Keratinocyte (primary cell): Measurements from ENCODE around the gene SAMD14. TPM values are rescaled to one million over a fixed set of nuclear protein-coding genes. Genes with fewer than 3 reads are reported as not detected.

ENCODE experiments used
- DNase-seq: peaks from one replicate; pipeline ENCODE4 v3.0.0-alpha.2; 2011; ENCODE audit warnings: low read depth, missing footprints, low spot score
- FAIRE-seq: peaks from 2 replicates; lab custom pipeline; 2011; peaks lifted over from hg19 to GRCh38; lab: Jason Lieb, UNC
- H2AFZ ChIP-seq: 2 replicates; pipeline ENCODE4 v1.6.0; 2012; ENCODE audit warnings: low read length, control low read depth, inconsistent platforms; ENCODE audit not compliant: control insufficient read depth
- H3K27ac ChIP-seq: 2 replicates; pipeline ENCODE4 v1.5.1; 2011; ENCODE audit warnings: low read length; ENCODE audit not compliant: control insufficient read depth, insufficient read depth
- H3K27me3 ChIP-seq: 3 replicates; pipeline ENCODE4 v1.6.0; 2011; ENCODE audit warnings: low read length; ENCODE audit not compliant: control insufficient read depth, insufficient read depth; ENCODE audit errors: extremely low read depth
- H3K36me3 ChIP-seq, 2 experiments: 2 replicates in 1 of 2; 3 replicates in 1 of 2; pipeline ENCODE4 v1.5.1; 2011; ENCODE audit warnings: low read length in 2 of 2, mild to moderate bottlenecking in 1 of 2; ENCODE audit not compliant: control insufficient read depth in 2 of 2, insufficient read depth in 2 of 2; ENCODE audit errors: extremely low read depth in 1 of 2
- H3K4me1 ChIP-seq: 3 replicates; pipeline ENCODE4 v1.5.1; 2011; ENCODE audit warnings: low read length; ENCODE audit not compliant: control insufficient read depth, insufficient read depth; ENCODE audit errors: extremely low read depth
- H3K4me2 ChIP-seq: 3 replicates; pipeline ENCODE4 v1.6.0; 2011; ENCODE audit warnings: low read depth, low read length; ENCODE audit not compliant: control insufficient read depth, insufficient read depth; ENCODE audit errors: extremely low read depth
- H3K4me3 ChIP-seq, 3 experiments: fragments of 200-600 bp in 1 of 3; sonication (generic) in 1 of 3; 2 replicates in 2 of 3; 3 replicates in 1 of 3; pipeline ENCODE4 v1.5.1; 2011 to 2016; ENCODE audit warnings: low read length in 3 of 3, mild to moderate bottlenecking in 3 of 3, control low read depth in 2 of 3, inconsistent platforms in 1 of 3, low read depth in 1 of 3, mixed read lengths in 1 of 3, mixed run types in 1 of 3, moderate library complexity in 1 of 3; ENCODE audit not compliant: control insufficient read depth in 2 of 3, insufficient read depth in 2 of 3; ENCODE audit errors: extremely low read depth in 1 of 3
- H3K79me2 ChIP-seq: 2 replicates; pipeline ENCODE4 v1.6.0; 2012; ENCODE audit warnings: low read length; ENCODE audit not compliant: control insufficient read depth, insufficient read depth
- H3K9ac ChIP-seq: 3 replicates; pipeline ENCODE4 v1.6.0; 2011; ENCODE audit warnings: low read length; ENCODE audit not compliant: control insufficient read depth, insufficient read depth; ENCODE audit errors: extremely low read depth
- H3K9me1 ChIP-seq: 3 replicates; pipeline ENCODE4 v1.6.0; 2011; ENCODE audit warnings: low read length; ENCODE audit not compliant: control insufficient read depth, insufficient read depth; ENCODE audit errors: extremely low read depth
- H3K9me3 ChIP-seq: 2 replicates; pipeline ENCODE4 v1.5.1; 2012; ENCODE audit warnings: low read depth, low read length; ENCODE audit not compliant: control insufficient read depth
- H4K20me1 ChIP-seq: 3 replicates; pipeline ENCODE4 v1.6.0; 2011; ENCODE audit warnings: low read length; ENCODE audit not compliant: control insufficient read depth, insufficient read depth; ENCODE audit errors: extremely low read depth
- CTCF ChIP-seq, 3 experiments: IDR thresholded peaks in 1 of 3; conservative IDR thresholded peaks in 1 of 3; optimal IDR thresholded peaks in 1 of 3; 2 replicates in 2 of 3; 3 replicates in 1 of 3; pipeline versions ENCODE3 to v1.5.1; 2011; ENCODE audit warnings: low read length in 3 of 3, mild to moderate bottlenecking in 3 of 3, moderate library complexity in 2 of 3, control low read depth in 1 of 3, inconsistent platforms in 1 of 3; ENCODE audit not compliant: insufficient read depth in 2 of 3; ENCODE audit errors: extremely low read depth in 1 of 3
- EZH2 ChIP-seq: IDR thresholded peaks from one replicate; pipeline ENCODE4 v1.6.1; 2012; ENCODE audit warnings: inconsistent platforms, mild to moderate bottlenecking, low read length, moderate library complexity
- dilution Hi-C: fragments of 300-500 bp; cut with MboI; formaldehyde crosslinking; loops from one replicate; pipeline ENCODE4 v1.7.0; 2020; ENCODE audit warnings: low sequenced_read_pairs; ENCODE audit not compliant: extremely low pct_ligation_motif_present
- polyA plus RNA-seq, 5 experiments: library from polyadenylated mRNA; depleted of rRNA in 3 of 5; stranded (reverse) in 3 of 5; stranded (forward) in 1 of 5; unstranded in 1 of 5; fragments of >200 nt; gene quantifications; 1 replicate in 1 of 5; 2 replicates in 3 of 5; 3 replicates in 1 of 5; pipeline versions ENCODE4 v1.2.1 to v1.2.3, GENCODE V29; 2011 to 2012; ENCODE audit warnings: missing spikeins in 2 of 5, low read depth in 1 of 5, low replicate concordance in 1 of 5

SAMD14 gene
- polyA plus RNA-seq, 1 donor (not counting 4 experiments of a cell fraction or from before 2014, with no cell fraction given): not detected

- peak; percentile 98 for FAIRE-seq
- TF ChIP-seq CTCF (optimal IDR thresholded peaks at IDR 0.05 in 1 of 3, IDR thresholded peaks at IDR 0.05 in 1 of 3, conservative IDR thresholded peaks at IDR 0.05 in 1 of 3; ENCODE audit: extremely low read depth in 1 of 3, insufficient read depth in 2 of 3, low read length in 3 of 3) (no peak), EZH2 (no peak)
- Histone ChIP-seq H3K79me2 (peaks cover 77% of the 10 kb centered on the region), H3K9me3 (no peaks in the 10 kb centered on the region), H3K4me1 (peaks cover 58% of the 10 kb centered on the region), H3K9me1 (no peaks in the 10 kb centered on the region), H3K4me3 (peak overlapping the region in 2 of 3 experiments; percentile 41 to 44), H3K4me2 (peak overlapping the region; percentile 90), H3K9ac (peak overlapping the region; percentile 70), H3K36me3 (peaks cover 15 to 60% of the 10 kb centered on the region in 2 experiments), H4K20me1 (peaks cover 14% of the 10 kb centered on the region), H3K27me3 (no peaks in the 10 kb centered on the region), H3K27ac (peak overlapping the region; percentile 95), H2AFZ (no peak overlapping the region)
- no peak for DNase-seq
- dilution Hi-C loops: no loop called here
Measured at GRCh38 chr17:50064253-50065001, 65.5 kb downstream of the SAMD14 start.

- Histone ChIP-seq H3K4me2 (peak overlapping the region; percentile 90), H3K9me3 (no peaks in the 10 kb centered on the region), H3K9me1 (no peaks in the 10 kb centered on the region), H3K4me3 (peak overlapping the region in 2 of 3 experiments; percentile 41 to 47), H3K9ac (peak overlapping the region; percentile 70), H3K27ac (peak overlapping the region; percentile 95), H3K79me2 (peaks cover 84% of the 10 kb centered on the region), H2AFZ (no peak overlapping the region), H3K36me3 (peaks cover 16 to 64% of the 10 kb centered on the region in 2 experiments), H4K20me1 (peaks cover 11% of the 10 kb centered on the region), H3K4me1 (peaks cover 65% of the 10 kb centered on the region), H3K27me3 (no peaks in the 10 kb centered on the region)
- peak; percentile 55 for FAIRE-seq
- TF ChIP-seq EZH2 (no peak), CTCF (optimal IDR thresholded peaks at IDR 0.05 in 1 of 3, IDR thresholded peaks at IDR 0.05 in 1 of 3, conservative IDR thresholded peaks at IDR 0.05 in 1 of 3; ENCODE audit: extremely low read depth in 1 of 3, insufficient read depth in 2 of 3, low read length in 3 of 3) (no peak)
- no peak for DNase-seq
- dilution Hi-C loops: no loop called here
Measured at GRCh38 chr17:50063561-50064252, 66.3 kb downstream of the SAMD14 start.
